GM19239 (cell line): ENCODE measurements around the gene MTRR.
A peak's percentile ranks its signal among the peaks of the same experiment; 100 is the strongest.

Experiments
- DNase-seq: peaks from one replicate; pipeline ENCODE4 v3.0.0; 2011; ENCODE audit warnings: low spot score; ENCODE audit not compliant: insufficient read length
- FAIRE-seq: peaks from 2 replicates; lab custom pipeline; 2011; peaks lifted over from hg19 to GRCh38; lab: Jason Lieb, UNC

The MTRR gene

GRCh38 chr5:7868773-7869473 is at the start of gene MTRR, which contains the start of gene FASTKD3:
MTRR (plus strand) TSS chr5:7869148; CDS start chr5:7870795, 1,647 bp downstream.
FASTKD3 (minus strand) TSS chr5:7869031; CDS start chr5:7868083, 948 bp downstream.
- DNase-seq (peak; percentile 81), FAIRE-seq (peak; percentile 90)

DNA sequence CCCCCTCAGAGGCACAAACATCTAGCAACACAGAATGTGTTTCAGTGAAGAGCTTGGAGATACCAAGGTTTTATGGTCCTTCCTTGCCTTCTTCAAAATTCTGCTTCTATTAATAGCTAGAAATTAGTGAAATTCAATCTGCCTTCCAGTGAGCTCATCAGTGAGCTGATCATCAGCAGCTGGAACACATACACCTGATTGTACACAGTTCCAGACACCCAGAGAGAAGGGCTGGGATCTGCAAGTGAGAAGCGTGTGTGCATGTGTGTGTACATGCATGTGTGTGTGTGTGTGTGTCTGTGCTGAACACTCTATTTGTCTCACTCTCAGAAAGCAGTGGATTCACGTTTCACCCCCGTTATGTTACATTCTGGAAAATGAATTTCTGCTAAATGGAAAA is 46.5 kb upstream of the MTRR start:
- FAIRE-seq (no peak), DNase-seq (no peak)

- no peak for DNase-seq
- FAIRE-seq: no peak
Observed at GRCh38 chr5:7823594-7823993, 45.4 kb upstream of the MTRR start.

DNA sequence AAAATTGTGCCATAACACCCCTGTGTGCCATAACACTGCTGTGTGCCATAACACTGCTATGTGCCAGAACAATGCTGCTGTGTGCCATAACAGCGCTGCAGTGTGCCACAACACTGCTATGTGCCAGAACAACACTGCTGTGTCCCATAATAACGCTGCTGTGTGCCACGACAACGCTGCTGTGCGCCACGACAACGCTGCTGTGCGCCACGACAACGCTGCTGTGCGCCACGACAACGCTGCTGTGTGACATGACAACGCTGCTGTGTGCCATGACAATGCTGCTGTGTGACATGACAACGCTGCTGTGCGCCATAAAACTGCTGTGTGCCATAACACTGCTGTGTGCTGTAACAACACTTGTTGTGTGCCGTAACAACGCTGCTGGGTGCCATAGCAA is 44.0 kb upstream of the MTRR start:
- DNase-seq: no peak
- no peak for FAIRE-seq

DNA sequence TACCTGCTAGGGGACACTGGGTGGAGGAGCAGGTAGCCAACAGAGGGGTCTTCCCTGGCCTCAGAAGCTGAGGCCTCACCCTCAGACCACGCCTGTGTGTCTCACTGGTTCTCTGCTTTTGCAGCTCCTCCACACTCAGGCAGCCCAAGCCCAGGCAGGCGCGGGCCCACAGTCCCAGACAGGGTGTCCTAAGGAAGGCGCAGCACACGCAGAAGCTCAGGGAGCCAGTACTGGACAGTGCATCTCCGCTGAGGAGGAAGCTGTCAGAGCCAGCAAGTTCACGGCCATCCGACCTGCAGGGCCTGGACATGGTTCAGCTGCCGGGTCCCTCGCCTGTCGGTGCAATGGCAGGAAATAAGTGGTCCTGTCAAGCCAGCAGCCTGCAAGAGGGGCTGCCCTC is 43.3 kb upstream of the MTRR start:
- no peak for FAIRE-seq
- DNase-seq: no peak

DNA sequence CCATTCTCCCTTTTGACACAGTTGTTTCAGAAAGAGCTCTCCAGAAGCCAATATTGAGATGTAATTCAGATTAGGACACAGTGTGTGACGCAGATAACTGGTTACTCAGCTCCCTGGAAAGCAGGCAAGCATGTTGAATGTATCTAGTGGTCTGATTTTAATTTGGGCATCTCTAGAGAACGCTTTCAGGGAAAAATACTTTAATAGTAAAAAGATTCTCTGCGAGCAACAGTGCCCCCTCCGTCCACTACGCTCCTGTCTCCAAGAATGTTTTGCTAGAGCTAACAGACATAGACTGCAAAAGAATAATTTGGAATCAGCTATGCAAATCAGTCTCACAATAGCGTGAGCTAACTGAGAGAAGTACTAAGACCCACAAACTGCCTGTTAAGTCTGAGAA is 41.3 kb upstream of the MTRR start:
- DNase-seq (no peak), FAIRE-seq (no peak)

DNA sequence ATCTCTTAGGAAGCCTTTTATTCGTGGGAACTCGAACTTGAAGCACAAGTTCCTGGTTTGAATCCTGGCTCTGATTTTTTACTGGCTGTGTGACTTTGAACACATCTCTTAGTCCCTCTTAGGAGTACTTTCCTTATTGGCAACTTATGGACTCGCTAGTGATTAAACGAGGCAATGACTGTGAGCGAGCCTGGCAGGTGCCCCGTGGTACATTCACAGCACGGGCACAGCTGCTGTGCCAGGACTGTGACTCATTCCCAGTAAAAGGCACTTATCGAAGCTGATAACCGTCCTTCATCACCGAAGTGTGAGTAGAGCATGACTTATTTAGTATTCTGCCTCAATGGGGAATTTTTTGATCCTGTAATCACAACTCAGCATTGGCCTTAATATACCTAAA is 40.7 kb upstream of the MTRR start:
- FAIRE-seq (no peak), DNase-seq (no peak)

DNA sequence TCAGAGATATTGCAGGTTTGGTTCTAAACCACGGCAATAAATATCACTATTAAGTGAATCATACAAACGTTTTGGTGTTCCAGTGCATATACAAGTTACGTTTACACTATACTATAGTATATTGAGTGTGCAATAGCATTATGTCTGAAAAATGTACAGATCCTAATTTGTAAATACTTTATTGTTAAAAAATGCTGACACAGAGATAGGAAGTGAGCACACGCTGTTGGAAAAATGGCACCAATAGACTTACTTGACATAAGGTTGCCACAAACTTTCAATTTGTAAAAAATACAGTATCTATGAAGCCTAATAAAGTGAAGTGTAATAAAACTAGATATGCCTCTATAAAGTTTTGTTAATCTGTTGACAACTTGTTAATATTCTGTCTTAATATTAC is 34.0 kb upstream of the MTRR start:
- DNase-seq: no peak
- no peak for FAIRE-seq

DNA sequence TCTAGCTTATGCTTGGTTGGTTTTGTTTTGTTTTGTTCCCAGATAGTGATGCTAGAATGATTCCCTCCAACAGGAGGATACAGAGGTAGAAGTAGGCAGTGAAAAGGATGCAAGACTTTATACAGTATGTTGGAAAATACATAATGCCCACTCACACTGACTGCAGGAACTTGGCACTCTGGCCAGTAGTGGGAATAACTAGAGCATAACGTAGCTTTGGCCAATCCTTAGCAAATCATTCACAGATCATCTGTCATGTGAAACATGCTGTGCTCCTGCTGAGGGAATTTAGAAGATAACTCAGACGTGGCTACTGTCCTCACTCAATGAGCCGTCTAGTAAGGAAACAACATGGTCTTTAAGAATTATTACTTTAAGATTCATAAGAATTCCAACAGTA is 31.5 kb upstream of the MTRR start:
- FAIRE-seq: no peak
- no peak for DNase-seq

DNA sequence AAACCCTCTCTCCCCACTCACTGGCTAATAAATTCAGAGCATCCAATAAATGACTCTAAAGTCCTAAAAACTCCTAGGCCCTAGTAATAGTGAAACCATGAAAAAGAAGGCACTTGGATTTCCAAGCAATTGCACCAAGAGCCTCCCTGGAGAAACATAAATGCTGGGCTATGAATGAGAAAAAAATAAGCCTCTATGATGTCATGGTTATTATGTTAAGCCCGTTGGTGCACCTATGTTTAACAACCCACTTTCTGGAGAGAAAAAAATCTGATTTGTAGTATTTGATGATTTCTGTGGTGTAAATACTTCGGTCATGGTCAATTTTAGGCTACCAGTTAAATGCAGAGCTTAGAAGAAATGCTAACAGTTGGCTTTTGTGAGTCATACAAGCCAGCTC is 26.4 kb upstream of the MTRR start:
- no peak for FAIRE-seq
- DNase-seq: no peak

DNA sequence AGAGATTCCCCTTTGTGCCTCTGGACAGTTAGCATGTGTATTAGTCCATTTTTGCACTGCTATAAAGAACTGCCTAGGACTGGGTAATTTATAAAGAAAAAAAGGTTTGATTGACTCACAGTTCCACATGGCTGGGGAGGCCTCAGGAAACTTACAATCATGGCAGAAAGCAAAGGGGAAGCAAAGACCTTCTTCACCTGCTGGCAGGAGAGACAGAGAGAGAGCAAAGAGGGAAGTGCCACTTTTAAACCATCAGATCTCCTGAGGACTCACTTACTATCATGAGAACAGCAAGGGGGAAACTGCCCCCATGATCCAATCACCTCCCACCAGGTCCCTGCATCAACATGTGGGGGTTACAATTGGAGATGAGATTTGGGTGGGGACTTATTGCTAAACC is 24.0 kb upstream of the MTRR start:
- FAIRE-seq: no peak
- DNase-seq: no peak

- FAIRE-seq (no peak), DNase-seq (no peak)
Observed at GRCh38 chr5:7845557-7845956, 23.4 kb upstream of the MTRR start.

GRCh38 chr5:7846327-7846726 is 22.6 kb upstream of the MTRR start:
- DNase-seq: no peak
- FAIRE-seq: no peak

DNA sequence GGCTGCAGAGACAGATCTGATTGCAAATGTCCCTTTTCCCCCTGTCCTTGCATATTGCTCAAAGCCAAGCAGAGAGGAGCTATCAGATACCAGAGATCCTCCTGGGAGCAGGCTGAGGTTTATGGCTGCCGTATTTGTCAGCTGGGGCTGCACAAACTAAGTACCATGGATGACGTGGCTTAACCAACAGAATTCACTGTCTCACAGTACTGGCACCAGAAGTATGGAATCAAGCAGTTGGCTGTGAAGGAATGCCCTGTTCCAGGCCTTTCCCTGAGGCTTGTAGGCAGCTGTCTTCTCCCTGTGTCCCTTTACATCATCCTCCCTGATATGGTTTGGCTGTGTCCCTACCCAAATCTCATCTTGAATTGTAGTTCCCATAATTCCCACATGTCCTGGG is 20.7 kb upstream of the MTRR start:
- FAIRE-seq (no peak), DNase-seq (no peak)

GRCh38 chr5:7849681-7850394 is 19.1 kb upstream of the MTRR start:
- FAIRE-seq: no peak
- no peak for DNase-seq

DNA sequence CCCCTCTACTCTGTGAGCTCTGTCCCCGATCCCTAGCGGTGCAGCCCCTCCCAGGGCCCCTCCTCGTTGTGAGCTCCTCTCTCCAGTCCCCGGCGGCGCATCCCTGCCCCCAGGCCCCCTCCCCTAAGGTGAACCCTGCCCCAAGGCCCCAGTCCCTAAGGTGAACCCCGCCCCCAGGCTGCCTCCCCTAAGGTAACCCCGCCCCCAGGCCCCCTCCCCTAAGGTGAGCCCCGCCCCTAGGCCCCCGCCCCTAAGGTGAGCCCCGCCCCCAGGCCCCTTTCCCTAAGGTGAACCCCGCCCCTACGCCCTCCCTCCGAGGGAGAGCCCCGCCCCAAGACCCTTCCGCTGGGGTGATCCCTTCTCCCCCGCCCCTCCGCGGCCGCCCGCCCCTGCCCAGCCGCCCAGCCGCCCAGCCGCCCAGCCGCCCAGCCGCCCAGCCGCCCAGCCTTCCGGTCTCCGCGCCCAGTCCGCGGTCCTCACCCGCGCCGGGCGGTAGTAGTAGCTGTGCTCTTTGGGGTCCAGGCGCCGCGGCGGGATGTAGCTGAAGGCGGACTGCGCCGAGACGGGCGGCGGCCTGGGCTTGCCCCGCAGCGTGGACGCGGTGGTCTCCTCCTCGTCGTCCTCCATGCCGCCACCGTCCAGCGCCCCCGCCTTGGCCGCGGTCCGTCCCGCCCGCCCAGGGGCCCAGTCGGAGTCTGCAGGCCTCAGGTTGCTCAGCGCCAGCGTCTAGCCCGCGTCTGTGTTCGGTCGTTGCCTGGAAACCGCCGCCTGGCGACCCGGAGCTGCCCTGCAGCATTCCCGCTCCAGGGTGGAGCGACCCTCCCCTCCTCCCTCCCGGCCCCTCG is 18.3 kb upstream of the MTRR start, which contains the start of gene CFAP90:
CFAP90 (minus strand) TSS at position 739 of the 845 bp plus-strand sequence; CDS start at position 627, 112 bp downstream.
- DNase-seq: no peak
- FAIRE-seq: no peak

- FAIRE-seq: no peak
- DNase-seq: no peak
Observed at GRCh38 chr5:7851240-7851592, 17.7 kb upstream of the MTRR start.

DNA sequence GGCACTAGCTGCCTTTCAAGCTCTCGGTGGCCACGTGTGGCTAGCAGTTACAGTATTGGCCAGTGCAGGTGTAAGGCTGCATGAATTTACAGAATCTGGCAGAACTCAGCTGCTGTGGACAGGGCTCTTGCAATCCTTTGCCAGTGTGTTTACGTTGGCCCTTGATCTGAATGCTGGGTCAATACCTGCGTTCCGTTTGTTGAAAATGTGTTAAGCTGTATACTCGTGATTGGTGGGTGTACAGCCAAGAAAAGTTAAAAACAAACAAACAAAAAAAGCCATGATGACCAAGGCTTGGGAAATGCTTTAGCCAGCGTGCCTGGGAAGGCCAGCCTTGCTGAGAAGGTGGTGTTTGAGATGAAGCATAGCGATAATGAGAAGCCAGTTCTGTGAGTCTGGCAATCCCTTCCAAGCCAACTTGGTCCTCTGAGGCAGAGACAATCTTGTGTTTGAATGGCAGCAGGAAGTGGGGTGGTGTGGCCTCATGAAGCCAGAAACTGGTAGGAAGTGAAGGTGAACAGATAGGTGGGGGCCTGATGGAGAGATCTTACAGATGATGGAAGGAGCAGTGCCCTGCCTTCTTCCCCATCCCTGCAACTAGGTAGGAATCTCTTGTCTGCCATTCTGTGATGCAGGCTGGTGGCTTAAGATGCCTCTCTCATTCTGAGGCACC is 17.2 kb upstream of the MTRR start:
- no peak for FAIRE-seq
- no peak for DNase-seq

- FAIRE-seq (no peak), DNase-seq (no peak)
Observed at GRCh38 chr5:7852542-7852941, 16.4 kb upstream of the MTRR start.

GRCh38 chr5:7852988-7853387 is 16.0 kb upstream of the MTRR start:
- DNase-seq: no peak
- FAIRE-seq: no peak
